Esophagus squamous epithelium (tissue), 5 donors: ENCODE measurements around the gene SLC19A2. TPM values are rescaled to one million over a fixed set of nuclear protein-coding genes. Genes with fewer than 3 reads are reported as not detected.

Experiments
- DNase-seq: peaks from one replicate; lab custom pipeline; 2025; lab: John Stamatoyannopoulos, UW
- H3K27ac ChIP-seq, 4 donors: fragments of 200-600 bp; sonication (generic); one replicate each; pipeline ENCODE4 v1.5.1; 2016 to 2019; ENCODE audit warnings: mild to moderate bottlenecking in 1 of 4
- H3K27me3 ChIP-seq, 4 donors: fragments of 200-600 bp; sonication (generic); 1 replicate in 3 of 4; 2 replicates in 1 of 4; pipeline versions ENCODE4 v1.5.1 to v1.6.0; 2017 to 2021; ENCODE audit warnings: antibody characterized with exemption in 1 of 4
- H3K36me3 ChIP-seq, 3 donors: fragments of 200-600 bp; sonication (generic); one replicate each; pipeline ENCODE4 v1.5.1; 2016 to 2019
- H3K4me1 ChIP-seq, 3 donors: fragments of 200-600 bp; sonication (generic); one replicate each; pipeline ENCODE4 v1.5.1; 2017 to 2019
- H3K4me3 ChIP-seq, 4 donors: fragments of 200-600 bp; sonication (generic); 1 replicate in 3 of 4; 2 replicates in 1 of 4; pipeline ENCODE4 v1.5.1; 2016 to 2019; ENCODE audit warnings: mild to moderate bottlenecking in 2 of 4, moderate library complexity in 1 of 4
- H3K9me3 ChIP-seq, 3 donors: fragments of 200-600 bp; sonication (generic); one replicate each; pipeline ENCODE4 v1.5.1; 2016 to 2019
- POLR2A ChIP-seq, 4 donors: fragments of 450-650 bp; IDR thresholded peaks; one replicate each; pipeline ENCODE4 v1.6.1; 2017; ENCODE audit warnings: antibody characterized with exemption in 4 of 4, mild to moderate bottlenecking in 4 of 4, moderate library complexity in 3 of 4
- WGBS, 2 donors: methylation state at CpG; one replicate each; pipeline ENCODE4 v1.1.5; 2018; 5-methylcytosine and 5-hydroxymethylcytosine counted together
- intact Hi-C: fragments of 100-400 bp; cut with DNase I; formaldehyde crosslinking; loops from one replicate; pipeline ENCODE4 v1.15.0; 2022
- total RNA-seq, 4 donors: library from RNA; depleted of rRNA; stranded (reverse); fragments of >200 nt; gene quantifications; one replicate each; pipeline ENCODE4 v1.1.0, GENCODE V29; 2016
- TF ChIP-seq, protein P1 (sequence below), 6 experiments: fragments of 450-650 bp in 4 of 6; fragments of 200-600 bp in 2 of 6; sonication (generic) in 2 of 6; IDR thresholded peaks; one replicate each; pipeline ENCODE4 v1.5.1; 2016 to 2019; ENCODE audit warnings: antibody characterized with exemption in 6 of 6, mild to moderate bottlenecking in 4 of 6, moderate library complexity in 4 of 6
- donor health status: DM: yes; HTN: yes; CAD: no.

The SLC19A2 gene
- total RNA-seq, 4 donors from 2014 or later = 7.0 to 21.4 (median 11.8) TPM

DNA sequence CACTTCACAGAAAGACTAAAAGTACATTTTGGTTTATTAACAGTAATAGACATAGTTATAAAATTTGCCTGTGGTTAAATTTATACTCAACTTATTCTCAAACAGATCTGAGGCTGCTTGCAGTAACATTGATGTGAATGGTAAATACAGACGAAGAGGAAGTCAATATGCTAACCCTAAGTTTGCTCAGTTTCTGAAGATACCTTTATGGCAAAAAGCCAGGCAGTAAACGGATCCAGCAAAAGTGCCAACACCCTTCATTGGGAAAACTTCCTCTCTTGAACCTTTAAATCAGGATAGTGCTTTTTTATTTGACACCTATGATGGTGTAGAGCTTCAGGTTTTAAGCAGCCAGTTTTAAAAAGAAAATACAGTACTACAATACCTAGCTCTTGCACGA lies 41.8 kb downstream of the SLC19A2 start:
- Histone ChIP-seq H3K4me1 (no peaks in the 10 kb centered on the region), H3K27me3 (peaks cover 0 to 6% (median 0%) of the 10 kb centered on the region in 4 donors), H3K4me3 (no peak overlapping the region), H3K36me3 (no peaks in the 10 kb centered on the region), H3K27ac (no peak overlapping the region), H3K9me3 (no peaks in the 10 kb centered on the region)
- no peak for DNase-seq
- TF ChIP-seq, protein P1, sequence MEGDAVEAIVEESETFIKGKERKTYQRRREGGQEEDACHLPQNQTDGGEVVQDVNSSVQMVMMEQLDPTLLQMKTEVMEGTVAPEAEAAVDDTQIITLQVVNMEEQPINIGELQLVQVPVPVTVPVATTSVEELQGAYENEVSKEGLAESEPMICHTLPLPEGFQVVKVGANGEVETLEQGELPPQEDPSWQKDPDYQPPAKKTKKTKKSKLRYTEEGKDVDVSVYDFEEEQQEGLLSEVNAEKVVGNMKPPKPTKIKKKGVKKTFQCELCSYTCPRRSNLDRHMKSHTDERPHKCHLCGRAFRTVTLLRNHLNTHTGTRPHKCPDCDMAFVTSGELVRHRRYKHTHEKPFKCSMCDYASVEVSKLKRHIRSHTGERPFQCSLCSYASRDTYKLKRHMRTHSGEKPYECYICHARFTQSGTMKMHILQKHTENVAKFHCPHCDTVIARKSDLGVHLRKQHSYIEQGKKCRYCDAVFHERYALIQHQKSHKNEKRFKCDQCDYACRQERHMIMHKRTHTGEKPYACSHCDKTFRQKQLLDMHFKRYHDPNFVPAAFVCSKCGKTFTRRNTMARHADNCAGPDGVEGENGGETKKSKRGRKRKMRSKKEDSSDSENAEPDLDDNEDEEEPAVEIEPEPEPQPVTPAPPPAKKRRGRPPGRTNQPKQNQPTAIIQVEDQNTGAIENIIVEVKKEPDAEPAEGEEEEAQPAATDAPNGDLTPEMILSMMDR (IDR thresholded peaks at IDR 0.05) = no peak
- TF ChIP-seq POLR2A (IDR thresholded peaks at IDR 0.05) = no peak
- WGBS, 2 donors = 41 to 46% methylated on average over 3 of the region's 3 CpGs
- intact Hi-C loops = no loop called here

DNA sequence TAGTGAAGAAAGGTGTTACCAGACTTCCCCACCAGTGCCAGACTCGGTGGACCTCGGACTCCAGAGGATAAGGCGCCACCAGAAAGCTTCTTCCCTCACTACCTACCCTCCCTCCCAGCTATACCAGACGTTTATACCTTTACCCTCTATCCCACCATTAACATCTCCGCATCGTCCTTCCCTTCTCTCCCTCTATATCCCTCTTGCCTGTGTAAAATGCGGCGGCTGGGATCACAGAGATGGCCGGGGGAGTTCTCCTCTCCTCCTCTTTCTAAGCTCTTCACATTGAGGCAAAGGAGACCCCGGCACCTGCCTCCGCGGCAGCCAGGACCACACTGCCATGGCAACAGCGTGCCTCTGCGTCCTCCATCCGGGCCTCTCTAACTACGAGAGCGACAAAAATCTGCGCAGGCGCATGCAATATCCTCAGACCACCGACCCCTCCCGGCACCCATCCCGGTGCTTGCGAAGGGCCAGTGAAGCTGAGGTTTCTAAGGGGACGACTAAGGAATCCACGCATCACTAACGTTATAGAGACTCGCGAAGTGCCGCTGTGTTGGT lies 58.6 kb downstream of the SLC19A2 start, which contains the start of gene CCDC181:
TSS of gene CCDC181 (minus strand) at position 394 of the 561 bp plus-strand sequence. CDS start 2,547 bp downstream, outside the sequence.
- 3 to 7% methylated on average over 27 to 28 of the region's 29 CpGs for WGBS, 2 donors
- Histone ChIP-seq H3K4me1 (peaks cover 0 to 8% (median 4%) of the 10 kb centered on the region in 3 donors), H3K4me3 (peak within 1 kb of the TSS in 3 of 4 donors; percentile 19 to 59 (median 35)), H3K9me3 (no peaks in the 10 kb centered on the region), H3K27ac (no peak within 1 kb of the TSS), H3K36me3 (no peaks in the 10 kb centered on the region), H3K27me3 (peaks cover 0 to 62% (median 0%) of the 10 kb centered on the region in 4 donors)
- intact Hi-C loops = no loop called here
- DNase-seq = no peak
- TF ChIP-seq, protein P1 (IDR thresholded peaks at IDR 0.05) = no peak
- TF ChIP-seq POLR2A (IDR thresholded peaks at IDR 0.05) = no peak

DNA sequence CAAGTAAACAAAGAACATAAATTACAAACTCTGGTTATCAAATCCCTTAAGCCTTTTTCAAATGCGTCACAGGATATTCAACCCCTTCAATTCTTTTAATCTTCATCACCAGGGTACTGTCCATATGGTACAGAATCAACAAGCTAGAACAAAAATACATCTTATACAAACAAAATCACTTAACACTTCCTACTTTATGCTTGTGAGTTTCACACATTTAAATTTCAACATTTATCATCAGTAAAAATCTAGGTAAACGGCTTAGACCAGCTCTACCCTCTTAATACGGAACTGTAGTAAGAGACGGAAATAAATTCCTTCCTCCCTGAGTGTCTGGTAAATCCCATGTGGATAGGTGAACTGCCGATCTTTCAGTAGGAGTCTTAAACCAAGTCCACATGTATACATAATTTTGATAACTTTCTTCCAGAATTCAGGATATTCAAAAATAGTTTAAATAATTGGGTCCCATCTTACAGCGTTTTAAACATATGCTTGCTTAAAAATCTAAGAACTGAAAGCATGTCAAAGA lies 59.5 kb downstream of the SLC19A2 start:
- DNase-seq = no peak
- H3K4me3 ChIP-seq = peak overlapping the region in 1 of 4 donors; percentile 59
- no peak overlapping the region for H3K27ac ChIP-seq
- TF ChIP-seq POLR2A (IDR thresholded peaks at IDR 0.05) = no peak
- TF ChIP-seq, protein P1 (IDR thresholded peaks at IDR 0.05) = no peak
- intact Hi-C loops = no loop called here
- peaks cover 0 to 56% (median 0%) of the 10 kb centered on the region in 4 donors for H3K27me3 ChIP-seq
- WGBS, 2 donors = 42 to 54% methylated on average over 6 of the region's 6 CpGs
- peaks cover 0 to 8% (median 4%) of the 10 kb centered on the region in 3 donors for H3K4me1 ChIP-seq
- no peaks in the 10 kb centered on the region for H3K36me3 ChIP-seq
- H3K9me3 ChIP-seq = no peaks in the 10 kb centered on the region

DNA sequence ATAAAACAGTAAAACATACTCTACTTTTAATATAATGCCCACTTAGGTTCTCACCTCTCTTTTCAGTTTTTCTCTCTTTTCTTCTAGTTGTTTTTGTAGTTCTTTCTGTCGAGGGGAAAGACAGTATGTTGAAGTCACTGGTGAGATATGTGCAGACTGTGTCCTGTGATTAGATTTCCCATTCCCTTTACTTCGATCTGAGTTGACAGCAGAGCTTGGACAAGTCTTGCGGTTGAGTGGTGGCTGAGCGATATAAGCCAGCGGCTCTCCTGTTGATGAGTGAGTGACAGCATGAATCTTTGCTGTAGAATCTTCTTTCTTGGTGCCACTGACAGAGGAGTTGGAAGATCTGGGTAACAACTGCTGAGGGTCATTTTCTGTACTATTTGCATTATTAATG lies 64.4 kb downstream of the SLC19A2 start:
- TF ChIP-seq, protein P1 (IDR thresholded peaks at IDR 0.05) = no peak
- TF ChIP-seq POLR2A (IDR thresholded peaks at IDR 0.05) = no peak
- Histone ChIP-seq H3K4me3 (no peak overlapping the region), H3K27me3 (peaks cover 0 to 15% (median 0%) of the 10 kb centered on the region in 4 donors), H3K27ac (no peak overlapping the region), H3K9me3 (no peaks in the 10 kb centered on the region), H3K4me1 (no peaks in the 10 kb centered on the region), H3K36me3 (no peaks in the 10 kb centered on the region)
- intact Hi-C loops = no loop called here
- WGBS, 2 donors = 84 to 86% methylated on average over 5 of the region's 5 CpGs
- DNase-seq = no peak

DNA sequence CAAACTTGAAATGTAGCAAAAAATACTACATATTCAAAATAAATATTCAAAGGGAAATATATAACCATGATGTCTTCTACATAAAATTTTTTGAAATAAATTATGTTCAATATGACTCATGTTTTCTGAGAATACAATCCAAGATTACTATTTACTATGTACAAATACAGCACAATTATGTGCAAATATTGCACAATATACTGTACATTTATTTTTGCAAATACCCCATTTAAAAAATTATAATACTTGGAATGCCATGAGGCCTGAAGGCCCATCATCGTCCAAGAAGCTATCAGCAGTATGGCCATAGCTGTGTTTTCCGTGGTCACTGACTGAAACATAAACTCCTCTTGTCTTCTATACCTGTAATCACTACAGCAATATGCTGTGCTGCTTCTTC lies 70.8 kb downstream of the SLC19A2 start:
- TF ChIP-seq POLR2A (IDR thresholded peaks at IDR 0.05) = no peak
- TF ChIP-seq, protein P1 (IDR thresholded peaks at IDR 0.05) = no peak

More for the DNA sequence above, 70.8 kb downstream of the SLC19A2 start:
- H3K9me3 ChIP-seq = no peaks in the 10 kb centered on the region
- H3K36me3 ChIP-seq = no peaks in the 10 kb centered on the region
- no peak overlapping the region for H3K27ac ChIP-seq
- no peaks in the 10 kb centered on the region for H3K4me1 ChIP-seq
- no peaks in the 10 kb centered on the region for H3K27me3 ChIP-seq
- no peak for DNase-seq
- H3K4me3 ChIP-seq = no peak overlapping the region
- intact Hi-C loops = no loop called here
- WGBS, 2 donors = 93 to 96% methylated on average over 2 of the region's 2 CpGs
